T-helper 22 cell (primary cell): ENCODE measurements around the gene TFPT.

Source experiments
- DNase-seq: peaks from one replicate; pipeline ENCODE4 v3.0.0-alpha.2; 2020; ENCODE audit warnings: low read depth

TFPT gene

GRCh38 chr19:54149021-54149812, 33.8 kb upstream of the TFPT start:
- no peak for DNase-seq

GRCh38 chr19:54148158-54148557, 32.7 kb upstream of the TFPT start:
- DNase-seq: no peak

GRCh38 chr19:54147676-54148075, 32.2 kb upstream of the TFPT start:
- no peak for DNase-seq

- no peak for DNase-seq
Measured at GRCh38 chr19:54145541-54146158, 30.2 kb upstream of the TFPT start.

GRCh38 chr19:54142166-54142780, 26.8 kb upstream of the TFPT start:
- DNase-seq: no peak

GRCh38 chr19:54141356-54141755, 25.9 kb upstream of the TFPT start:
- DNase-seq: no peak

- DNase-seq: no peak
Measured at GRCh38 chr19:54138489-54139256, 23.2 kb upstream of the TFPT start.

- DNase-seq: peak; percentile 39
Measured at GRCh38 chr19:54137699-54138488, 22.4 kb upstream of the TFPT start, which contains the start of gene CNOT3. Gene CNOT3 (plus strand): TSS chr19:54137762. CDS start chr19:54142979, 5,217 bp downstream.

GRCh38 chr19:54136864-54137698, 21.6 kb upstream of the TFPT start:
- DNase-seq: peak; percentile 100

- DNase-seq: no peak
Measured at GRCh38 chr19:54136086-54136863, 20.8 kb upstream of the TFPT start.

GRCh38 chr19:54133957-54134590, 18.6 kb upstream of the TFPT start:
- DNase-seq: no peak

GRCh38 chr19:54133312-54133956, 18.0 kb upstream of the TFPT start:
- no peak for DNase-seq

GRCh38 chr19:54129617-54129996, 14.2 kb upstream of the TFPT start:
- no peak for DNase-seq

- DNase-seq: no peak
Measured at GRCh38 chr19:54128796-54129616, 13.5 kb upstream of the TFPT start.

- no peak for DNase-seq
Measured at GRCh38 chr19:54128441-54128725, 12.9 kb upstream of the TFPT start.

- no peak for DNase-seq
Measured at GRCh38 chr19:54127688-54128440, 12.4 kb upstream of the TFPT start.

GRCh38 chr19:54125713-54126112, 10.3 kb upstream of the TFPT start:
- no peak for DNase-seq
